DND-41 (cell line): ENCODE results near the gene ERGIC2.

ENCODE experiments used
- CTCF ChIP-seq: IDR thresholded peaks from 2 replicates; pipeline ENCODE4 v1.5.1; 2012; ENCODE audit warnings: borderline replicate concordance, low read length, moderate library complexity, mild to moderate bottlenecking; ENCODE audit not compliant: poor library complexity, severe bottlenecking; ENCODE audit errors: extremely low read depth
- EZH2 ChIP-seq: IDR thresholded peaks from 3 replicates; pipeline ENCODE4 v1.6.1; 2012; ENCODE audit warnings: borderline replicate concordance, low read depth, mild to moderate bottlenecking, moderate library complexity, low read length, inconsistent platforms; ENCODE audit not compliant: severe bottlenecking

DNA sequence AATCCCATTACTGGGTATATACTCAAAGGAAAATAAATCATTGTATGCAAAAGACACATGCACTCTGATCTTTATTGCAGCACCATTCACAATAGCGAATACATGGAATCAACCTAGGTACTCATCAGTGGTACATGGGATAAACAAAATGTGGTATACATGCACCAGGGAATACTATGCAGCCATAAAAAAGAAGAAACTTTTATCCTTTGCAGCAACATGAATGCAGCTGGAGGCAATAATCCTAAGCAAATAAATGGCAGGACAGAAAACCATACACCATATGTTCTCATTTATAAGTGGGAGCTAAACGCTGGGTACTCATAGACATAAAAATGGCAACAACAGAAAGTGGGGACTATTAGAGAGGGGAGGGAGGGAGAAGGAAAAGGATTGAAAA, 15.9 kb downstream of the ERGIC2 start:
- TF ChIP-seq CTCF = no peak
- no peak for TF ChIP-seq EZH2
